Astrocyte of the cerebellum (primary cell): Measurements from ENCODE around the gene SMPDL3A.

ENCODE experiments used
- DNase-seq: peaks from one replicate; pipeline ENCODE4 v3.0.0-alpha.2; 2011; ENCODE audit warnings: low read depth
- H3K4me3 ChIP-seq: 2 replicates; pipeline ENCODE4 v1.5.1; 2011; ENCODE audit warnings: mild to moderate bottlenecking, low read depth, low read length, moderate library complexity
- in situ Hi-C: cut with HindIII; loops from 2 replicates; pipeline ENCODE4 v1.10.0; 2017; ENCODE audit warnings: low sequenced_read_pairs
- TF ChIP-seq, protein P1 (sequence below): IDR thresholded peaks from 2 replicates; pipeline ENCODE4 v1.5.1; 2012; ENCODE audit warnings: low read length, low read depth, moderate library complexity, mild to moderate bottlenecking; ENCODE audit errors: missing control alignments

Gene SMPDL3A

DNA sequence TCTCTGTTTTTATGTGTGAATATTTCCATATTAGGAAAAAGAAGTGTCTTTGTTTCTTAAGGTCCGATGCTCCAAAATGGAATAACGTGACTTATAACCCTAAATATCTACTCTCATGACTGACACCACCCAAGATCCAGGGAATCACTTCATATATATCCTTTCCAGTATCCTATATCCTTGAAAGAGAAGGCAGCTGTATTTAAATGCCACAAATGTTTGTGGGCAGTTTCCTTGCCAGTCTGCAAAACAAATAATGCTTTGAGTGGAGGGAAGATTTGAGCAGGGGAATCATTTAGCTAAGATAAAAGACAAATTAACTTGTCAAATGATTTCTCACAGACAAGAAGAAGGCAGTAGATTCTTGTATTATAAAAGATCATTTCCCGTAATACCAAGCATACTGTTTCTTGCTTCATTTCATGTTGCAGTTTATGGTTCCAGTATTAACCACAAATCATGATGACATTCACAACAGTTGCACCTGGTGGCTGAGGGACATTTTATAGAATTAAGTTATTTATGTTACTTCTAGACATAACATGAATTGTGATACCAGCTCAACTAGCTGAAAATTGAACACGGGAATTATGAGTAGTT lies 39.5 kb upstream of the SMPDL3A start:
- no peak overlapping the region for H3K4me3 ChIP-seq

DNA sequence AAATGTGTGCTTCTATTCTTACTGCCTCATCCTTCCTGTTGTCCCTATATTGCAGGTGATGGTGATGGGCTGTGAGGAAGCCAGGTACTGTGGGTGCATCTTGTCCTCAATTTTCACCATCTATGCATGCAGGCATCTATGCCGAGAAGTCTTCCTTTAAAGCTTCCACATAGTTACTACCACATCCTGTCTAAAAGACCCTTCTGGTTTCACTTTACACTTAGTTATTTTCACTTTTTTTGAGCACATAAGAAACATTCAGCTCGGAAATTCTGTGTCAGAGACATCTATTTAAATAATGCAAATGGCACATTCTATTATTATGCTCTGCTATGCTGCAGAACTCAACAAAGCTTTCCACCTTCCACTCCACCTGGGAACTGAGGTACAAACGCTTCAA lies 37.7 kb upstream of the SMPDL3A start:
- in situ Hi-C loops = no loop called here
- DNase-seq = no peak
- no peak overlapping the region for H3K4me3 ChIP-seq
- TF ChIP-seq, protein P1, sequence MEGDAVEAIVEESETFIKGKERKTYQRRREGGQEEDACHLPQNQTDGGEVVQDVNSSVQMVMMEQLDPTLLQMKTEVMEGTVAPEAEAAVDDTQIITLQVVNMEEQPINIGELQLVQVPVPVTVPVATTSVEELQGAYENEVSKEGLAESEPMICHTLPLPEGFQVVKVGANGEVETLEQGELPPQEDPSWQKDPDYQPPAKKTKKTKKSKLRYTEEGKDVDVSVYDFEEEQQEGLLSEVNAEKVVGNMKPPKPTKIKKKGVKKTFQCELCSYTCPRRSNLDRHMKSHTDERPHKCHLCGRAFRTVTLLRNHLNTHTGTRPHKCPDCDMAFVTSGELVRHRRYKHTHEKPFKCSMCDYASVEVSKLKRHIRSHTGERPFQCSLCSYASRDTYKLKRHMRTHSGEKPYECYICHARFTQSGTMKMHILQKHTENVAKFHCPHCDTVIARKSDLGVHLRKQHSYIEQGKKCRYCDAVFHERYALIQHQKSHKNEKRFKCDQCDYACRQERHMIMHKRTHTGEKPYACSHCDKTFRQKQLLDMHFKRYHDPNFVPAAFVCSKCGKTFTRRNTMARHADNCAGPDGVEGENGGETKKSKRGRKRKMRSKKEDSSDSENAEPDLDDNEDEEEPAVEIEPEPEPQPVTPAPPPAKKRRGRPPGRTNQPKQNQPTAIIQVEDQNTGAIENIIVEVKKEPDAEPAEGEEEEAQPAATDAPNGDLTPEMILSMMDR = no peak

More for the DNA sequence above, 39.5 kb upstream of the SMPDL3A start:
- TF ChIP-seq, protein P1 = no peak
- in situ Hi-C loops = no loop called here
- no peak for DNase-seq

DNA sequence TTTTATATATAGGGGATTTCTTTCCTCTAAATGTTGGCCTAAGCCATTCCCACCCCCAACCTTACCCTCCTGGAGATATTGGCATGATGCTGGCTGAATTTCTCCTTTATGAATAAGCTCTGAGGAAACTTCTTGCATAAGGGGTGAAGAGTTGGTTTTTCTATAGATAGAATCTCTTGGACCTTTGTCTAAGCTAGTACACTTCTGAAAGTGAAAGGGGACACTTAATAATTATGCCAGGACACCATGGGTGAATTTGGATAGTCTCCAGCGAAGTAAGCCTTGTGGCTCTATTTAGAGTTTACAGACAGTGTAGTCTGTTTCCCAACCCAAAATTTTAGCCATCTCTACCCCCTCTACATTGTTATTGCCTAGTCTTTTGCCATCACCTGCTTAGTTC lies 36.6 kb upstream of the SMPDL3A start:
- in situ Hi-C loops = no loop called here
- no peak overlapping the region for H3K4me3 ChIP-seq
- no peak for DNase-seq
- TF ChIP-seq, protein P1 = no peak

DNA sequence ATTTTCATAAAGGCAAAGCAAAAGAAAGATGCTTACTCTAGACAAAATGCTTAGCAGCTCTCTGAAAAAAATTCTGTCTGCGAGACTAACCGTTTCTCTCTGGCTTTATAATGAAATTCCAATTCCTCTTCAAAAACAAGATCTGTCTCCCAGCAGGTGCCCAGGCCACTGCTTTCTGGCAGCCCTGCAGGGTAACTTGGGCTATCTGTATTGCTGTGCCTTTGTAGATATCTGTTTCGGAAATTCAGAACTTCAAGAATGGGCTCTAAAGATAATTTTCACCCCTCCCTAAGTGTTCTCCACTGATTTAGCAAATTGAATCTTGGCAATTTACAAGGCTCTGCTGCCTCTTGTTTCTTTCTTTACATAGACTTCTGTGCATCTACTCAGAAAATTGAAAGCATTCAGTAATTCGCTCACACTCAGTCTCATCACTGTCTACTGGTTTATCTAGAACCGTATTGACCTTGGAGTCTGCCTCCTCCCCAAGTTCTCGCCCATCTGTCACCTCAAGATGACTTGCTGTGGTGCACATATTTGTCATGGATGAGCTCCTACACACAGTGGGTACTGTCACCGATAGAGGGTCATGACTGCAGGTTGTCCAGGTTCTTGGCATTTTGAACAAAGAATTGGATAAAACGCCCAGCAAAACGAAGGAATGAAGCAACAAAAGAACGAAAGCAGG lies 35.9 kb upstream of the SMPDL3A start:
- no peak for DNase-seq
- in situ Hi-C loops = no loop called here
- TF ChIP-seq, protein P1 = no peak
- peak overlapping the region; percentile 11 for H3K4me3 ChIP-seq

DNA sequence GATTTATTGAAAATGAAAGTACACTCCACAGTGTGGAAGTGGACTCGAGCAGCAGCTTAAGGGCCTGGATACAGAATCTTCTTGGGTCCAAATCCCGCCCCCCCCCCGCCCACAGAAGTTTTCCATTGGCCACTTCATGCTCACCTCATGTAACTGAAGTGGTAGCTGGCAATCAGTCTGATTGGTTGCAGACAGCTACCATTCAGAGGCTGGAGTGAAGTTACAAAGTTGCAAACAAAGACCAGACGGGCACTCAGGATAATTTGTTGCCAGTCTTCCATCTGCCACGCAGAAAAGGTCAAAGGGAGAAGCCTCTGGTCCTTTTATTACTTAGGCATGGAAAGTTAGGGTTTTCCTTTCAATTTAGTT lies 35.4 kb upstream of the SMPDL3A start:
- peak overlapping the region; percentile 11 for H3K4me3 ChIP-seq
- DNase-seq = peak; percentile 5
- in situ Hi-C loops = no loop called here
- TF ChIP-seq, protein P1 = no peak

DNA sequence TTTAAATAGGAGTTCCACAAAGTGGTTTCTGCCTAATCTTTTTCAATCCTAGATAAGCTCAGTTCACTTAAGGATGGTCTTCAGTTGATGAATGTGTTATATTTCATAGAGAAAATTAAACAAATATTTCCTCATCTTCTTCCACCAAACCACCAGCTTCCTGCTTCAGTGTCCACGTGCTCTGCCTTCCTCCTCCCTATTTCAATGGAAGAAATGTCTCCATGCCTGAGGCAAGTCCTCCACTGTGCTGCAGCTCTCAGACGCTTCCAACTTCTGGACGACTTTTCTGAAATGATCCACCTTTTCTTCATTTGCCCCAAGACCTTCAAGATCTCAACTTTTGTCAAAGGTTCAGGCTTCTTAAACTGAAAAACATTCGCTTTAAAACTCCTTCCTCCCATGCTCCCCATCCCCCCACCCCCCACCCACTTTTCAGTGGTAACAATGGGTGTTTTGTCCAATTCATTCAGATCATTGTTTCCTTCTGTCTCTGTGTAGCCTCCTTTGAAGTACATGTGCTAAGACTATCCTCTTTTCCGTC lies 34.8 kb upstream of the SMPDL3A start:
- in situ Hi-C loops = no loop called here

More for the DNA sequence above, 34.8 kb upstream of the SMPDL3A start:
- H3K4me3 ChIP-seq = no peak overlapping the region
- TF ChIP-seq, protein P1 = no peak
- no peak for DNase-seq
